RWPE1 (cell line): ENCODE measurements around the gene KLK5.

Experiments used
- CTCF ChIA-PET: fragments of 350-600 bp; sonication (Branson Sonifier 250); formaldehyde crosslinking; extraction: SDS; loops from one replicate; lab custom pipeline; 2021; lab: Yijun Ruan, JAX
- POLR2A ChIA-PET: fragments of 400-600 bp; formaldehyde crosslinking; extraction: SDS; loops from one replicate; lab custom pipeline; 2020; ENCODE audit warnings: antibody characterized with exemption; ENCODE audit not compliant: low non-redundant PET; lab: Yijun Ruan, JAX
- DNase-seq: peaks from one replicate; pipeline ENCODE4 v3.0.0; 2012; ENCODE audit warnings: low spot score
- H3K27ac ChIP-seq: fragments of 450-650 bp; 2 replicates; pipeline ENCODE4 v1.5.1; 2017
- TF ChIP-seq, protein P1 (sequence below): fragments of 450-650 bp; conservative IDR thresholded peaks from 2 replicates; pipeline ENCODE4 v1.5.1; 2017; ENCODE audit warnings: low read depth, mild to moderate bottlenecking

KLK5 gene

GRCh38 chr19:50964266-50964665 lies 11.4 kb upstream of the KLK5 start:
- H3K27ac ChIP-seq: no peak overlapping the region
- ChIA-PET CTCF (no interaction called here), POLR2A (no interaction called here)
- DNase-seq: no peak
- TF ChIP-seq, protein P1, sequence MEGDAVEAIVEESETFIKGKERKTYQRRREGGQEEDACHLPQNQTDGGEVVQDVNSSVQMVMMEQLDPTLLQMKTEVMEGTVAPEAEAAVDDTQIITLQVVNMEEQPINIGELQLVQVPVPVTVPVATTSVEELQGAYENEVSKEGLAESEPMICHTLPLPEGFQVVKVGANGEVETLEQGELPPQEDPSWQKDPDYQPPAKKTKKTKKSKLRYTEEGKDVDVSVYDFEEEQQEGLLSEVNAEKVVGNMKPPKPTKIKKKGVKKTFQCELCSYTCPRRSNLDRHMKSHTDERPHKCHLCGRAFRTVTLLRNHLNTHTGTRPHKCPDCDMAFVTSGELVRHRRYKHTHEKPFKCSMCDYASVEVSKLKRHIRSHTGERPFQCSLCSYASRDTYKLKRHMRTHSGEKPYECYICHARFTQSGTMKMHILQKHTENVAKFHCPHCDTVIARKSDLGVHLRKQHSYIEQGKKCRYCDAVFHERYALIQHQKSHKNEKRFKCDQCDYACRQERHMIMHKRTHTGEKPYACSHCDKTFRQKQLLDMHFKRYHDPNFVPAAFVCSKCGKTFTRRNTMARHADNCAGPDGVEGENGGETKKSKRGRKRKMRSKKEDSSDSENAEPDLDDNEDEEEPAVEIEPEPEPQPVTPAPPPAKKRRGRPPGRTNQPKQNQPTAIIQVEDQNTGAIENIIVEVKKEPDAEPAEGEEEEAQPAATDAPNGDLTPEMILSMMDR: no peak

GRCh38 chr19:50963381-50963780 lies 10.5 kb upstream of the KLK5 start:
- DNase-seq: no peak
- ChIA-PET CTCF (no interaction called here), POLR2A (no interaction called here)
- H3K27ac ChIP-seq: no peak overlapping the region
- TF ChIP-seq, protein P1: no peak

DNA sequence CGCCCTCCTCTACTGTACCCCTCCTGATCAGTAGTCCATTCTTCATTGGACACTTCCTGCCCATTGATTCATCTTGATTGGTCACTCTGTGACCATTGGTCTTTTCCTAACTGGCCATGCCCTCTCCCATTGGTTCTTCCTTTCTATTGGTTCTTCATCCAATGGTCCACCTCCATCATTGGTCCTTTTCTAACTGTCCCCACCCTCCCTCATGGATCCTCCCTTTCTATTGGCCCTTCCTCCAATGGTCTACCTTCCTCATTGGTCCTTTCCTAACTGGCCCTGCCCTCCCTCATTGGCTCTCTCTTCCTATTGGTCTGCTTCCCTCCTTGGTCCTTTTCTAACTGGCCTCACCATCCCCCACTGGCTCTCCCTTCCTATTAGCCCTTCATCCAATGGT lies 9.4 kb upstream of the KLK5 start:
- no peak overlapping the region for H3K27ac ChIP-seq
- POLR2A ChIA-PET: no interaction called here
- DNase-seq: no peak
- TF ChIP-seq, protein P1: no peak
- CTCF ChIA-PET: no interaction called here

DNA sequence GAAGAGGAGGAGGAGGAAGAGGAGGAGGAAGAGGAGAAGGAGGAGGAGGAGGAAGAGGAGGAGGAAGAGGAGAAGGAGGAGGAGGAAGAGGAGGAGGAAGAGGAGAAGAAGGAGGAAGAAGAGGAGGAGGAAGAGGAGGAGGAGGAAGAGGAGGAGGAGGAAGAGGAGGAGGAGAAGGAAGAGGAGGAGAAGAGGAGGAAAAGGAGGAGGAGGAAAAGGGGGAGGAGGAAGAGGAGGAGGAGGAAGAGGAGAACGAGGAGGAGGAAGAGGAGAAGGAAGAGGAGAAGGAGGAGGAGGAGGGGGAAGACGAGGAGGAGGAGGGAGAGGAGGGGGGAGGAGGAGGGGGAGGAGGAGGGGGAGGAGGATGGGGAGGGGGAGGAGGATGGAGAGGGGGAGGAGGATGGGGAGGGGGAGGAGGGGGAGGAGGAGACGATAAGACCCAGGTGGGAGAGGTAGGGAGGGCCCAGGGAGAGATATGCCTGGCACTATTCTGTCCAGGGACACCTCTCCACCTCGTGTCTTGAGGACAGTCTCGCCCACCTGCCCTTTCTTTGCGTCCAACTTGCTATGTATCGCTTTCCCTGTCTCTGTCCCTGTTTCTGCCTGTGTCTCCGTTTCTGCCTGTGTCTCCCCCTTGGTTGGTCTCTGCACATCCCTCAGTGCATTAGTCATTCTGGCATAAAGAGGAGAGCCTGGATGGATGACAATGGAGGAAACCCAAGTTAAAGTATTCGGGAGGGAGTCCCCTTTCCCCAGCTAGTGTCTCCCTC lies 7.1 kb upstream of the KLK5 start:
- DNase-seq: no peak
- TF ChIP-seq, protein P1: no peak
- POLR2A ChIA-PET: no interaction called here
- CTCF ChIA-PET: no interaction called here
- H3K27ac ChIP-seq: no peak overlapping the region

DNA sequence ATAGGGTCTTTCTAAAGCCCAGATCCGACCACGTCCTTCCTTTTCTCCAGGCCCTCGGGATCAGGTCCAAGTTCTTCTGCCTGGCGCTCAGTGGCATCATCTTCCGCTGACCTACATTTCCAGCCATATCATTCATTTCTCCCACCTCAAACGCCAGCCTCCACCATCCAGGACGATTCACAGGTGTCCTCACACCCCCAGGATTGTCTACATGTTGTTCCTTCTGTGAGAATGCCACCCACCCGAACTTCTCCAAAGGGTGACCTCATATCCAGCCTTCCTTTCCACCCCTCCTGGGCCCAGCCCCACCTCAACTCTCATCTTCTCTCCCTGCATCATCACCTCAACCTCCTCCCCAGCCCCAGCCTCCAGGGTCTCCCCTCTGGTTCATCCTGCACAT lies 4.7 kb upstream of the KLK5 start:
- POLR2A ChIA-PET: no interaction called here
- TF ChIP-seq, protein P1: no peak
- CTCF ChIA-PET: no interaction called here
- no peak overlapping the region for H3K27ac ChIP-seq
- DNase-seq: no peak

DNA sequence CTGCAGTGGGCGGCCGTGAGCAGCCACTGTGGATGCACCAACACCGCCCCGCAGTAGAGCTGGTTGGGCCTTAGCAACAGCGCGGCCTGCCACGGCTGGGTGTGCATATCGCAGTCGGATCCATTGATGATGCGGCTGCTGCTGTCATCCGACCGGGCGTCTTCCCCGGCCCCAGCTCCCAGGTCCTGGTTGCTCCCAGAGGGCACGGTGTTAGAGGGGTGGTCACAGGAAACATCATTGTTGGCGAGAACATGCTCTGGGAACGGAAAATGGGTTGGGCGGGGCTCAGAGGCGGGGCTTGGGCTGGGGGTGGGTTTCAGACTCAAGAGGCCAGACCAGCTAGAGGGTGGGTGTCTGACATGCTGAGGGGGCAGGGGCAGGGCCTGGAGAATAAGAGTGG lies 3.0 kb downstream of the KLK5 start:
- CTCF ChIA-PET: interaction anchor here (0.8 kb wide), 1 partner anchor 67 kb away, joined by 4 read pairs; no protein-coding TSS in a partner anchor
- POLR2A ChIA-PET: no interaction called here
- TF ChIP-seq, protein P1: no peak
- no peak for DNase-seq
- H3K27ac ChIP-seq: no peak overlapping the region
